Measurements from ENCODE around the gene RIPK1. TPM values are rescaled to one million over a fixed set of nuclear protein-coding genes. Genes with fewer than 3 reads are reported as not detected.
A peak's percentile ranks its signal among the peaks of the same experiment; 100 is the strongest.

Gene RIPK1
- total and polyA plus RNA-seq, 9 of the 15 experiments (the other 6 are each of a cell fraction or from before 2014, with no cell fraction given): 3.8 to 24.9 (median 17.7) TPM

- TF ChIP-seq AFF4 (CRISPR knock-in tag; IDR thresholded peaks at IDR 0.05) (peak; percentile 94), POLR2AphosphoS5 (IDR thresholded peaks at IDR 0.05; ENCODE audit: control insufficient read depth, insufficient read depth, low read depth, low read length) (peak; percentile 95), KDM2B (CRISPR knock-in tag; IDR thresholded peaks at IDR 0.05) (peak; percentile 98), ADNP (tag; IDR thresholded peaks at IDR 0.05) (no peak), ZKSCAN1 (IDR thresholded peaks at IDR 0.05; ENCODE audit: low read depth, low read length) (0 out of 2 replicates have a peak, but pooled peaks have one; percentile 19), BMI1 (IDR thresholded peaks at IDR 0.05; ENCODE audit: low read length) (no peak), POLR2G (IDR thresholded peaks at IDR 0.05; ENCODE audit: low read depth, low read length) (peak; percentile 99), NELFE (IDR thresholded peaks at IDR 0.05; ENCODE audit: insufficient read depth, insufficient read length) (peak; percentile 77), RCOR1 (IDR thresholded peaks at IDR 0.05; ENCODE audit: borderline replicate concordance in 1 of 2, low read depth in 2 of 2, low read length in 2 of 2) (peak in 1 of 2 experiments; percentile 53; a peak in 3 of 4 replicates), ZFP1 (CRISPR knock-in tag; IDR thresholded peaks at IDR 0.05) (no peak), CHD1 (IDR thresholded peaks at IDR 0.05; ENCODE audit: low read length) (no peak), MEF2A (IDR thresholded peaks at IDR 0.05; ENCODE audit: control insufficient read depth, low read depth, low read length) (no peak), CEBPZ (IDR thresholded peaks at IDR 0.05; ENCODE audit: borderline replicate concordance, low read depth, low read length) (no peak), KHSRP (IDR thresholded peaks at IDR 0.05) (0 out of 2 replicates have a peak, but pooled peaks have one; percentile 32), JUND (IDR thresholded peaks at IDR 0.05; ENCODE audit: borderline replicate concordance, low read depth, low read length) (peak; percentile 93), JUND (tag; IDR thresholded peaks at IDR 0.05; ENCODE audit: borderline replicate concordance, low read depth, low read length) (peak; percentile 76; the same call in 1 of the 3 replicates), ZNF347 (CRISPR knock-in tag; IDR thresholded peaks at IDR 0.05; ENCODE audit: low read depth) (no peak), FOSL1 (tag; conservative IDR thresholded peaks at IDR 0.05) (peak; percentile 67), SRSF7 (optimal IDR thresholded peaks at IDR 0.05; ENCODE audit: low read depth, low read length) (no peak), USF1 (CRISPR knock-in tag; IDR thresholded peaks at IDR 0.05) (no peak)
Observed at GRCh38 chr6:3157131-3157933, 89.0 kb downstream of the RIPK1 start, which contains the start of gene TUBB2A (continued).
